HG02642 (cell line): ENCODE results near the gene POLA1.
A peak's percentile ranks its signal among the peaks of the same experiment; 100 is the strongest.

Experiments
- ATAC-seq: cut with Tn5 transposase; IDR thresholded peaks from one replicate; pipeline ENCODE4 v1.9.1; 2021; ENCODE audit warnings: mild to moderate bottlenecking; ENCODE audit not compliant: unreplicated experiment, poor library complexity

The POLA1 gene

DNA sequence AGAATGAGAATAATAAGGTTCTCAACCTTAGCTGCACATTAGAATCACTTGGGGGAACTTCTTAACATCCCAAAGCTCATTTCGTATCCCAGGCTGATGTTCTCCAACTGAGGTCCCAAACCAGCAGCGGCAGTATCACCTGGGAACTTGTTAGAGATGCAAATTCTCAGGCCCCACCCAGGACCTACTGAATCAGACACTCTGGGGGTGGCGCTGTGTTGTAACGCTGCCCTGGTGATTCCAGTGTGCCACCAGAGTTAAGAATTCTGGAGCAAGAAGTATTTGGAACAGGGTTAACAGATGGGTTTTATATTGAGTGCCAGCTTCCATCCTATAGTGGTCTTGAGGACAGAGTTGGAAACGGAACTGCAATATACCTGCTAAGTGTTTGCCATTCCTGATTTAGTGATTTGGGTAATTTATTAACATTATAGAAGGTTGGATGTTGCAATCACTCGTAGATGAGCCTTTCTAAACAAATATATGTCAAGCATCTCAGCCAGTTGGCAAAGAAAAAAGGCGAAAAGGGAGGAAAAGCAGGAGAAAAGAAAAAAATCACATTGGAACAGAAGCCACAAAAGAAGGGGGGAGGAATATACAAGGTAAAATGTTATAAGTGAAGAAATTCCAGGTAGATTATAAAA lies 181.0 kb downstream of the POLA1 start:
- ATAC-seq: no peak

GRCh38 chrX:24876530-24877287 lies 183.0 kb downstream of the POLA1 start:
- no peak for ATAC-seq

- ATAC-seq: no peak
These were observed 183.6 kb downstream of the POLA1 start for GRCh38 chrX:24877288-24877664.

GRCh38 chrX:24877854-24878650 lies 184.3 kb downstream of the POLA1 start:
- ATAC-seq: no peak

- no peak for ATAC-seq
These were observed 186.0 kb downstream of the POLA1 start for GRCh38 chrX:24879679-24880078.

DNA sequence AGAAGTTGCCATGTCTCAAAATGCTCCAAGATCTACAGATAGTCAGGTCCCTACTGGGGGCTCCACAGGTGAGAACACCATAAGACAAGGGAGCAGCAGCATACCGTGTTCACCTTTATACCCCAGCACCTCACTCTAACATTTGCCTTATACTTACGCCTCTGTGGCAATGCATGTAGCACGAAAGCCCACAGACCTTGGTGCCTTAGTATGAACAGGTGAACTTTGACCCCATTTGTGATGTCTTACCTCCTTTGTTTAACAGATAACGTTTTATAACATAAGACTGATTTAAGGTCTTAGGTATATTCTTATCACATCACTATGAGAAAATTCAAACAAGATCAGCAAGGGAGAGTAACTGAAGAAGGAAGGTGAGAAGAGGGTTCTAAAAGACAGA lies 193.2 kb downstream of the POLA1 start:
- ATAC-seq: no peak

DNA sequence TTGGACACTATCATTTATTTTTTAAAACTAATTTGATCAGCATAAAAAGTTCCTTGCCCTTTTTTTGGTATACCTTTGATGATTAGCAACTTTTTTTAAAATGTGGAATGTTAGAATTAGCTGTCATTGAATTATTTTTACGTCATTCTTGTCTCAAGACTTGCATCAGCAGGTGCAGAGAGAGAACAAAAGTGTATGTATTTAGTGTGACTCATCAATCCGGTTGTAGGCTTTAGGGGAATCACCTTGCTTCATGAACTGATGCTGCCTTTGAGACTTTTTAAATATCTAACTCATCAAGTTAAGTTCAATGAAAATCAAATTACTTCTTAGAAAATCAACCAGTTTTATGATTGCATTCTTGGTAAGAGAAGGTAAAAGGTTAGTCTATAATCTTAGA lies 197.0 kb downstream of the POLA1 start:
- ATAC-seq: no peak

DNA sequence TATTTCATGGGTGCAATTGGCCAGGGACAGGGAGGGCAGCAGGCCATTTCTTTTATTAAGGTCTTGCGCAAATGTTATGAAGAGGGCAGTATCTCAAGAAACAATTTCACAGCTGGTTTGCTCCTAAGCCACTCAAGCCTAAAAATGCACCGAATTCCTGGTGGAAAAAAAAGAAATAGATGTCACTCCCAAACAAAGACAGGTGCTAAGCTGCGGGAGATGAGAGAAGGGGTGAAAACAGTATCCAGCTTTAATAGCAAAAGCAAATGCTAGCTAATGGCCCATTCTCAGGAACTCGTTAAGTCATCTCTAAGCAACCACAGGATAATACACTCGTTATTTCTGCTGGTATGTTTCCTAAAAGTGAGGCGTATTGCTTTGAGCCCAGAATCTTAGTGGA lies 205.7 kb downstream of the POLA1 start:
- no peak for ATAC-seq

- no peak for ATAC-seq
These were observed 206.5 kb downstream of the POLA1 start for GRCh38 chrX:24900234-24900633.

- no peak for ATAC-seq
These were observed 209.1 kb downstream of the POLA1 start for GRCh38 chrX:24902806-24903205.

DNA sequence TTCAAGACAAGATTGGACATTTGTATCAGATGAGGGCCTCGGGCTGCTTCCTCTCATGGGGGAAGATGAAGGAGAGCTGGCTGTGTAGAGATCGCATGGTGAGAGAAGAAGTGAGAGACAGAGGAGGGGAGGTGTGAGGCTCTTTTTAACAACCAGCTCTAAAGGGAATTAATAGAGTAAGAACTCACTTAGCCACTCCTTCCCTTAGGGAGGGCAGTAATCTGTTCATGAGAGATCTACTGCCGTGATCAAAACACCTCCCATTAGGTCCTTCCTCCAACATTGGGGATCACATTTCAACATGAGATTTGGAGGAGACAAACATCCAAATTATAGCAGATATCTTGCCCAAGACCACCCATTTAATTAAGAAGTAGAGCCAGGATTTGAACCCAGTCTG lies 225.0 kb downstream of the POLA1 start:
- no peak for ATAC-seq

DNA sequence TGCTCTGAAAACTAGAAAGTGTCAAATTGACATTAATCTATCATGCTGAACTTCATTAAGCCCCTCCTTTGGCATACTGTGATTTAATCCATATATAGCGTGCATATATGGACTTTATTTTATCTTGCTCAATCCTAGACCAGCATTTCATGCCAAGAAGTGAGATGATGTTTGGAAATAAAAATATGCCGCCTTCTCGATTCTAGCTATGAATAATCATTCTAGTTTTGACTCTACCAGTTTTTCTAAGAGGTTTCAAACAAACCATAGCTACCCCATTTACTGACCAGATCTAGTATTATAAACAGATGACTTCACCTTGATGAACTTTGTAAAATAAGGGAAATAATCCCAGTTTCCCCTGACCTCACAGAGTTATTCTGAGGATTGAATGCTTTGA lies 227.1 kb downstream of the POLA1 start:
- peak; percentile 65 for ATAC-seq

- no peak for ATAC-seq
These were observed 231.7 kb downstream of the POLA1 start for GRCh38 chrX:24925430-24925829.

DNA sequence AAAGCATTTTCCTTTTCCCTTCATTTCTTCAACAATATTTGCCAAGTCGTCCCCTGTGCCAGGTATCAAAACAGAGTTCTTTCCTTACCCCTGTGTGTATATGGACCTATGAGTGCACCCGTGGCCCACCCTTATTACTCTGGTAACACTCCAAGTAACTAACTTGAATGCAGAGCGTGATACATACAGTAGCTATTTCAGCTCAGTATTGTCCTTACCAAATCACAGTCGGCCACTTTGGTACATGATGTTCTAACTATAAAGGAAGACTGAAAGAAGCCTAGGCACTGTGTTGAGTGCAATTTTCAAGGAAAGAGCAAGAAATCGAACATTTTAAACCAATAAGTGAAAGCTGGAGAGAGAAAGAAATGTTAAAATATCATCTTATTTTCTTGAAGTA lies 233.7 kb downstream of the POLA1 start:
- no peak for ATAC-seq

DNA sequence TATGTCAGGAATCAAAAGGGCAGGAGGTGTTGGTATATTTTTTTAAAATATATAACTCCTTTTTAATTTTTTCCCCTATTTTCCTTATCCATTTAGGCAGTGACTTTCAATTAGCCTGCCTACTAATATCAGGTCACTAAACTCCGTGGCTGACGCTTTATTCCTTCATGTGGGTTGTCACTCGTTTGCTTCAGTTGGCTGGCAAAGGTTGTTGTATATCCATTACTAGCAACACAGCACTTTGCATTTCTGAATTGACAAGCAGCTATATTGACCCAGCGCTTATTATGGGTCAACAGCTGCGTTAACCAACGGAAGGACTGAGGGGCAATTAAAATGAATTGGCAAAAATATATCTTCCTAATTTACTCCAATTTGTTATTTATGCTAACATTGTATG lies 234.4 kb downstream of the POLA1 start:
- ATAC-seq: no peak

GRCh38 chrX:24934279-24934678 lies 240.6 kb downstream of the POLA1 start:
- ATAC-seq: no peak

DNA sequence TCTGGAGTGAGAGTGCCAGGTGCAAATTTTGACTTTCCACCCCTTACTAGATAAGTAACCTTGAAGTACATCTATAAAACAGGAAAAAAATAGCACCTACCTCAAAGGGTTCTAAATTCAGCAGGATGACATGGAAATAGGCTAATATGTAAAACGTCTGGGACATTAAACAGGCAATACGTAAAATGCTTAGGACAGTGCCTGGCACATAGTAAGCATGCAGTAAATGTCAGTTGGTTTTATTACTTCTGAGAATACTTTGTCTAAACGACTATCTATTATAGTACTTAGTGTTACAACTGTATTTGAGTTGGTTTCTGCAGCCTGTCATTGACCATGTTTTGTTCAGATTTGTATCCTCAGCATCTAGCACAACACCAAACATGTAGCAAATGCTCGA lies 251.3 kb downstream of the POLA1 start:
- no peak for ATAC-seq

DNA sequence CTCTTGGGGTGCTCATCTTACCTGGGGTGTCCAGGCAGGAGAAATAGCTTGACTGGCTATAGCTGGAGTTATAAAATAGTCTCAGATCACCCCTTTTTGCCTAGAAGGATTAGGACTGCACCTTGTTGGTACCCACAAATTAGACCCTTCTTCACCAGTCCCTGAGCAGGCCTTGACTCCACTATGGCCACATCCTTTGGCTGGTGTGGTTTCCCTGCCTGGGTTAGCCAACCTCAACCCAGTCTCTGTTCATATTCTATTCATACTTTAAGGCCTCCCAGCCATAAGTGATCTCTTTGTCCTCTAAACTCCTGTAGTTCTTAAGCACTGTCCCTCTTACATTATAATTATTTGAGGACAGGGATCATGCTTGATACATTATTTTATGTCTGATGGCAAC lies 252.7 kb downstream of the POLA1 start:
- no peak for ATAC-seq

- ATAC-seq: no peak
These were observed 261.0 kb downstream of the POLA1 start for GRCh38 chrX:24954732-24955131.

DNA sequence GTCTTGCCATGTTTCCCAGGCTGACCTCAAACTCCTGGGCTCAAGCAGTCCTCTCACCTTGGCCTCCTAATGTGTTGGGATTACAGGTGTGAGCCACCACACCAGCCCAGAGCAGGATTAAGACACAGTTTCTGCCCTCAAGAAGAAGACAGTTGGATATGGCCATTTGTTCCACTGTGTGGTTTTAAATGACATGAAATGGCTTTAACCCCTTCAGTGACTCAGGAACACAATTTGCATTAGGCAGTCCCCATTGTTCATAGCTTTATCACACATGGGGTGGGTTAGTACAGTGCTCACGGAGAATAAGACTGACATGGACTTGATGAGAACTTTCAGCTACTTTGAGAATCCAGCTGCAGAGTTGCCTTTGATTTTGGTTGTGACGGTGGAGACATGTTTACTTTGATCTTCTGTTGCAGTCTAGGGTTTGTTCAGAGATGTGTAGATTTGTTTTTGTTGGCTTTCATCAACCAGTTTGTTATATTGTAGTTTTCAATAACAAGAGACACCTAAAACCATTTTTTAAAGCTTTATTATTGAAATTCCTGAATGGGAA lies 261.7 kb downstream of the POLA1 start:
- ATAC-seq: no peak

DNA sequence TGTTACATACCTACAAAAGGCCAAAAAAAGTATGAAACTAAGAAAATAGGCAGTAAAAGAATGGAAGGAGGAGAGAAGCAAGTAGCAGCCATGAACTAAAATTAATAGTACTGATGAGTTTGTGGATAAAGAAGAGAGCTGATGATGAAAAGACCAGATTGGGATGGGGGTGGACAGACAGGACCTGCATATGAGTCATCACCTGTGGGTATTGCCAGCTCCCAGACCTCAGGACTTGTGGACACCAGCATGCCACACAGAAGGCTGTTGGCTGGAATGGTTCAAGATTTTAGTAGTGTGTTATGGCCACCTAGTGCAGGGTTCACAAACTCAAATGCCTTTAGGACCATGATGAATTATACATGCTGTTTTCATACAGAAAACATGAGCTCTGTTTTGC lies 263.1 kb downstream of the POLA1 start:
- ATAC-seq: no peak
